ENCODE measurements around the gene MOB1B.

DNA sequence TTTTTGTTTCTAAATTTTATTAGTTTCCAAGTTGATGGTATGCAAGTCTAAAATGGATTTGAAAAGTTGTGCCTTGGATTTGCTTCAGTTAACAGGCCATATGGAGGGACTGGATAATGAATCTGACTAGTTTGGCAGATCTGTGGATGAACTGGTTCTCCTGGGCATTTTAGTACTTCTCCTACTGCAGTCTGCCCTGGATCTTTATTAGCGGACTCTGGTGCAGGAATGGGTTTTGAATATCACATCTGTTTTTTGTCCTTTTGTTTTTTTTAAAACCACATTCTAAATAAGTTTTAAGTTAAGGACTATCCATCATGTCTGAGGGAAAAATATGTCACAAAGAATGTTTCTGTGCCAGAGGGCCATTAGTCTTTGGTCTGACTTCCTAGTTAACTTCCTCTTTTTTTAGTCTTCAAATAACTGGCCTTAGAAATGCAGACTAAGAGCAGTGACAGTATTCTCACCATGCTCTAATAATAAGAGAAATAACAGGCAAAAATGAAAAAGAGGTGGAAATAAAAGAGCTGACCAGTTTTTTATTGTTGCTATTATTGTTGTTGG, 77.4 kb downstream of the MOB1B start:
- TF ChIP-seq CTCF (IDR thresholded peaks at IDR 0.05) (no peak), POLR2A (IDR thresholded peaks at IDR 0.05) (no peak)
